Astrocyte (in vitro differentiated cells and primary cell): ENCODE measurements around the gene TPRKB. TPM values are rescaled to one million over a fixed set of nuclear protein-coding genes. Genes with fewer than 3 reads are reported as not detected.

Experiments used
- DNase-seq: peaks from one replicate; pipeline ENCODE4 v3.0.0-alpha.2; 2010; ENCODE audit warnings: low read depth
- FAIRE-seq: peaks from 2 replicates; lab custom pipeline; 2011; peaks lifted over from hg19 to GRCh38; lab: Jason Lieb, UNC
- H2AFZ ChIP-seq: 2 replicates; pipeline ENCODE4 v1.6.0; 2012; ENCODE audit warnings: low read depth, low read length, inconsistent platforms
- H3K27ac ChIP-seq: 2 replicates; pipeline ENCODE4 v1.5.1; 2011; ENCODE audit warnings: low read depth, low read length, inconsistent platforms
- H3K27me3 ChIP-seq: 2 replicates; pipeline ENCODE4 v1.6.0; 2011; ENCODE audit warnings: low read length, inconsistent platforms; ENCODE audit not compliant: insufficient read depth
- H3K36me3 ChIP-seq: 2 replicates; pipeline ENCODE4 v1.5.1; 2011; ENCODE audit warnings: low read length, inconsistent platforms; ENCODE audit not compliant: insufficient read depth
- H3K4me1 ChIP-seq: 2 replicates; pipeline ENCODE4 v1.5.1; 2011; ENCODE audit warnings: low read length, inconsistent platforms; ENCODE audit not compliant: insufficient read depth
- H3K4me2 ChIP-seq: 2 replicates; pipeline ENCODE4 v1.6.0; 2012; ENCODE audit warnings: low read length, inconsistent platforms
- H3K4me3 ChIP-seq: 2 replicates; pipeline ENCODE4 v1.5.1; 2011; ENCODE audit warnings: low read depth, mild to moderate bottlenecking, low read length, inconsistent platforms; ENCODE audit not compliant: insufficient read depth
- H3K79me2 ChIP-seq: 2 replicates; pipeline ENCODE4 v1.6.0; 2012; ENCODE audit warnings: mild to moderate bottlenecking, low read length, inconsistent platforms; ENCODE audit not compliant: insufficient read depth
- H3K9ac ChIP-seq: 2 replicates; pipeline ENCODE4 v1.6.0; 2012; ENCODE audit warnings: mild to moderate bottlenecking, low read length, inconsistent platforms
- H3K9me3 ChIP-seq: 2 replicates; pipeline ENCODE4 v1.5.1; 2012; ENCODE audit warnings: low read depth, mild to moderate bottlenecking, low read length, inconsistent platforms; ENCODE audit not compliant: insufficient read depth
- H4K20me1 ChIP-seq: 2 replicates; pipeline ENCODE4 v1.6.0; 2012; ENCODE audit warnings: low read length, inconsistent platforms; ENCODE audit not compliant: insufficient read depth
- H3K27ac Mint-ChIP-seq: one replicate; pipeline ENCODE4 v1.8.0; 2021; ENCODE audit warnings: mild to moderate bottlenecking, mixed read lengths; ENCODE audit not compliant: unreplicated experiment
- H3K27me3 Mint-ChIP-seq: one replicate; pipeline ENCODE4 v1.8.0; 2021; ENCODE audit warnings: low read depth, mixed read lengths; ENCODE audit not compliant: unreplicated experiment
- H3K36me3 Mint-ChIP-seq: one replicate; pipeline ENCODE4 v1.8.0; 2021; ENCODE audit warnings: low read depth, mixed read lengths; ENCODE audit not compliant: unreplicated experiment
- H3K4me1 Mint-ChIP-seq: one replicate; pipeline ENCODE4 v1.8.0; 2021; ENCODE audit warnings: low read depth, mixed read lengths; ENCODE audit not compliant: unreplicated experiment
- H3K4me3 Mint-ChIP-seq: one replicate; pipeline ENCODE4 v1.8.0; 2021; ENCODE audit warnings: mild to moderate bottlenecking, moderate library complexity, mixed read lengths; ENCODE audit not compliant: unreplicated experiment
- H3K9me3 Mint-ChIP-seq: one replicate; pipeline ENCODE4 v1.8.0; 2021; ENCODE audit warnings: mild to moderate bottlenecking, mixed read lengths; ENCODE audit not compliant: unreplicated experiment
- EZH2 ChIP-seq: IDR thresholded peaks from 2 replicates; pipeline ENCODE4 v1.6.1; 2012; ENCODE audit warnings: mild to moderate bottlenecking, low read length, inconsistent platforms; ENCODE audit not compliant: insufficient read depth
- total RNA-seq: library from RNA; stranded (reverse); gene quantifications from 2 replicates; pipeline ENCODE4 v1.2.1, GENCODE V29; 2021
- TF ChIP-seq, protein P1 (sequence below): IDR thresholded peaks from 2 replicates; pipeline ENCODE4 v1.5.1; 2011; ENCODE audit warnings: low read depth, mild to moderate bottlenecking, inconsistent platforms, low read length, moderate library complexity; ENCODE audit not compliant: insufficient read depth

The TPRKB gene
- total RNA-seq, 1 donor from 2014 or later, result 21.3 TPM

DNA sequence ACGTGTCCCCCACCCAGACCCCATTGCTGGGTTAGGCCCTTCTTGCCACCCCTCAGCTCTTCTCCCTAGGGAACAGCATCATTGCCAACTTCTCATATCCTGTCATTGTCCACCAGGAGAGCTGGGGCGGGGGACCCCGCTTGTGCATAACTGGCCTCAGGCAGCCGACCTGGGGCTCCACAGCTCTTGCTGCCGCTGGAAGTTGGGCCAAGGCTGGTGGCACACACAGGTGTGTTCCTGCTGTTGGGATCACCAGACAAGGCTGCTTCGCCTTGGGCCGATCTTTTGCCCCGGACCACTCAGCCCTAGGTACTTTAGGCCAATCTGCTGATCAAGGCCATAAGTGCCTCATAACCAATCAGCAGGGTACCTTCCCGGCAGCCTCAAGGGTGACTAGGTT, 28.6 kb downstream of the TPRKB start:
- no peak overlapping the region for H3K9ac ChIP-seq
- no peaks in the 10 kb centered on the region for H3K9me3 ChIP-seq
- H3K4me1 ChIP-seq, result no peaks in the 10 kb centered on the region
- TF ChIP-seq, protein P1, sequence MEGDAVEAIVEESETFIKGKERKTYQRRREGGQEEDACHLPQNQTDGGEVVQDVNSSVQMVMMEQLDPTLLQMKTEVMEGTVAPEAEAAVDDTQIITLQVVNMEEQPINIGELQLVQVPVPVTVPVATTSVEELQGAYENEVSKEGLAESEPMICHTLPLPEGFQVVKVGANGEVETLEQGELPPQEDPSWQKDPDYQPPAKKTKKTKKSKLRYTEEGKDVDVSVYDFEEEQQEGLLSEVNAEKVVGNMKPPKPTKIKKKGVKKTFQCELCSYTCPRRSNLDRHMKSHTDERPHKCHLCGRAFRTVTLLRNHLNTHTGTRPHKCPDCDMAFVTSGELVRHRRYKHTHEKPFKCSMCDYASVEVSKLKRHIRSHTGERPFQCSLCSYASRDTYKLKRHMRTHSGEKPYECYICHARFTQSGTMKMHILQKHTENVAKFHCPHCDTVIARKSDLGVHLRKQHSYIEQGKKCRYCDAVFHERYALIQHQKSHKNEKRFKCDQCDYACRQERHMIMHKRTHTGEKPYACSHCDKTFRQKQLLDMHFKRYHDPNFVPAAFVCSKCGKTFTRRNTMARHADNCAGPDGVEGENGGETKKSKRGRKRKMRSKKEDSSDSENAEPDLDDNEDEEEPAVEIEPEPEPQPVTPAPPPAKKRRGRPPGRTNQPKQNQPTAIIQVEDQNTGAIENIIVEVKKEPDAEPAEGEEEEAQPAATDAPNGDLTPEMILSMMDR, result no peak
- peaks cover 4% of the 10 kb centered on the region for H3K27me3 ChIP-seq
- FAIRE-seq (no peak), DNase-seq (no peak)
- Mint-ChIP-seq H3K36me3 (peaks cover 5% of the 10 kb centered on the region), H3K4me3 (no peak overlapping the region), H3K4me1 (no peaks in the 10 kb centered on the region), H3K9me3 (peaks cover 27% of the 10 kb centered on the region), H3K27ac (no peak overlapping the region), H3K27me3 (peaks cover 49% of the 10 kb centered on the region)
- no peak overlapping the region for H3K4me3 ChIP-seq
- H4K20me1 ChIP-seq, result no peaks in the 10 kb centered on the region
- no peak overlapping the region for H3K27ac ChIP-seq
- H3K4me2 ChIP-seq, result no peak overlapping the region
- no peak overlapping the region for H2AFZ ChIP-seq
- no peaks in the 10 kb centered on the region for H3K79me2 ChIP-seq
- H3K36me3 ChIP-seq, result no peaks in the 10 kb centered on the region

DNA sequence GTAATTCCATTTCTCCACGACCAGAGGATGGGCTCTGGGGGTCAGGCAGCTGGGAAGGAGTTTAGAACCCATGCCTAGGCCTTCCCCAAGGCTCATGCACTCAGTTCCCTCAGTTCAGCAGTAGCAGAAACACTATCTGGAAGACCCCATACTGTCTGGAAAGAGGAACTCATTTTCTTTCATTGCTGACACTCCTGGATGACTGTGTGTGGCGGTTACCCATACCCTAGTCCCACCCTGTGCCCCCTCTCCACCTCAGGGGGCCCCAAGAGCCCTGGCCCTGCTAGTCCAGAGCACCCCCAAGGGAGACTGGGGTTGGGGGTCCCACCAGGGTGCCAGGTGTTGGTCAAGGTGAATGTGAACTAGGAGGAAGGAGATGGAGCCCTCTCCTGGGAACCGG, 29.5 kb downstream of the TPRKB start:
- H3K9ac ChIP-seq, result no peak overlapping the region
- TF ChIP-seq, protein P1, result no peak
- TF ChIP-seq EZH2, result no peak
- no peaks in the 10 kb centered on the region for H3K9me3 ChIP-seq
- peaks cover 4% of the 10 kb centered on the region for H3K27me3 ChIP-seq
- Mint-ChIP-seq H3K27me3 (peaks cover 48% of the 10 kb centered on the region), H3K9me3 (peaks cover 25% of the 10 kb centered on the region), H3K27ac (no peak overlapping the region), H3K4me3 (no peak overlapping the region), H3K36me3 (peaks cover 5% of the 10 kb centered on the region), H3K4me1 (no peaks in the 10 kb centered on the region)
- no peak overlapping the region for H3K4me2 ChIP-seq
- no peaks in the 10 kb centered on the region for H4K20me1 ChIP-seq
- H3K36me3 ChIP-seq, result no peaks in the 10 kb centered on the region
- DNase-seq (no peak), FAIRE-seq (no peak)
- no peak overlapping the region for H3K4me3 ChIP-seq
- no peaks in the 10 kb centered on the region for H3K79me2 ChIP-seq
- no peaks in the 10 kb centered on the region for H3K4me1 ChIP-seq
- no peak overlapping the region for H2AFZ ChIP-seq
- H3K27ac ChIP-seq, result no peak overlapping the region

DNA sequence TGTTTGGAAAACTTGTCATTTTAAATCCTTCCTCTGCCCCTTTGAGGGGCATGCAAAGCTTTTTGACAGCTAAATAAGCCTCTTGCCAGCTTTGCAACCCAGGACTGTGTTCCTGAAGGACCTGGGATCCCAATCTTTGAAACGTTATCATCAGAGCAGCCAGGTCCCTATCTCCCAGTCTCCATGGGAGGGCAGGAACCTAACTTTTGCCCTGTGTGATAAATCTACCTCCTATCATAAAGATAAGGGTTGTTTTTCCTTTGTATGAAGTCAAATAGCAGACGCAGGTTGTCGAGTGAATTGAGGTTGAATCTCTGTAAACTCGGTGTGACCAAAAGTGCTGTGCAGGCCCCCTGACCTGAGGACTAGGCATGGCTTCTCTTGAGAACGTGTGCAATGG, 30.1 kb downstream of the TPRKB start:
- TF ChIP-seq, protein P1, result no peak
- TF ChIP-seq EZH2, result no peak

More for the DNA sequence above, 30.1 kb downstream of the TPRKB start:
- Histone ChIP-seq H3K4me1 (no peaks in the 10 kb centered on the region), H3K27me3 (peaks cover 4% of the 10 kb centered on the region), H3K36me3 (no peaks in the 10 kb centered on the region), H3K4me2 (no peak overlapping the region), H4K20me1 (no peaks in the 10 kb centered on the region), H3K27ac (no peak overlapping the region), H3K9me3 (no peaks in the 10 kb centered on the region), H3K79me2 (no peaks in the 10 kb centered on the region), H3K9ac (no peak overlapping the region), H2AFZ (no peak overlapping the region), H3K4me3 (no peak overlapping the region)
- peaks cover 5% of the 10 kb centered on the region for H3K36me3 Mint-ChIP-seq
- FAIRE-seq, result no peak
- peaks cover 25% of the 10 kb centered on the region for H3K9me3 Mint-ChIP-seq
- no peak overlapping the region for H3K27ac Mint-ChIP-seq
- H3K4me1 Mint-ChIP-seq, result no peaks in the 10 kb centered on the region
- no peak for DNase-seq
- no peak overlapping the region for H3K4me3 Mint-ChIP-seq
- H3K27me3 Mint-ChIP-seq, result peaks cover 46% of the 10 kb centered on the region
